ENCODE measurements around the gene APOL5. TPM values are rescaled to one million over a fixed set of nuclear protein-coding genes. Genes with fewer than 3 reads are reported as not detected.

The APOL5 gene
- total and polyA plus RNA-seq, 2 donors (not counting 1 experiment from before 2014, with no cell fraction given) = 0.06 TPM; not detected in 1

DNA sequence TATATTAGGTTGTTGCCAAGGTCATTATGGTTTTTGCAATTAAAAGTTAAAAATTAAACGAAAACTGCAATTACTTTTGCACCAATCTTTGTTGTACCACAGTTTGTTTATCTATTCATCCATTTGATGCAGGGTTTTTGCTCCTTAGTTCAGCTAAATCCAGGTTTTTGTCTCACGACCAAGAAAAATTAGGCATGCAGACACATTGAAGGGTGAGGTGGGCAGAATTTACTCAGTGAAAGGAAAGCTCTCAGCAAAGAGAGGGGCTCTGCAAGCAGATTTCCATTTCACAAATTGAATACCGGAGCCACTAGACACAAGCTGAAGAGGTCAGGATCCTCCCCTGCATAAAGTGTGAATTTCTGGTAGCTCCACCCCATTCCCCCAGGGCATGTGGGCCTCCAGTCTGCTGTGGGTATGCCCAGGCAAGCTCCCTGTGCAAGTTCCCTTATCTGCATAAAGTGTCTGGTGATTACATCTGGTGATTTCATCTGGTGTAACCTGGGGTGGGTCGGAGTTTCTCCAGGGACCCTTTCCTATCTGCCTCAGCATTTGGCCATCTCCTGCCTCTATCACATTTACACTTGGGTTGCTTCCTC, 36.1 kb upstream of the APOL5 start:
- Histone ChIP-seq H3K4me2 (ENCODE audit: extremely low read depth, insufficient read depth, low read length) (no peak overlapping the region), H3K4me1 (ENCODE audit: control insufficient read depth, extremely low read depth, insufficient read depth, low read length) (no peaks in the 10 kb centered on the region), H4K20me1 (ENCODE audit: control insufficient read depth, extremely low read depth, insufficient read depth, low read length) (no peaks in the 10 kb centered on the region), H3K4me3 (replicated peaks in 1 of 4; ENCODE audit: control extremely low read depth in 1 of 4, insufficient read depth in 1 of 4, low read depth in 3 of 4, low read length in 4 of 4) (no peak overlapping the region), H3K79me2 (ENCODE audit: control insufficient read depth, insufficient read depth, low read length) (no peaks in the 10 kb centered on the region), H3K9me3 (ENCODE audit: control insufficient read depth, insufficient read depth, low read depth, low read length) (no peaks in the 10 kb centered on the region), H3K9ac (ENCODE audit: insufficient read depth, low read length) (no peak overlapping the region), H3K36me3 (ENCODE audit: control insufficient read depth, insufficient read depth, low read length) (no peaks in the 10 kb centered on the region), H2AFZ (ENCODE audit: low read length) (no peak overlapping the region), H3K27me3 (ENCODE audit: control insufficient read depth, insufficient read depth, low read length) (no peaks in the 10 kb centered on the region), H3K27ac (ENCODE audit: insufficient read depth, low read length) (no peak overlapping the region)
- DNase-seq (ENCODE audit: low read depth in 2 of 2) = no peak
- TF ChIP-seq, protein P1, sequence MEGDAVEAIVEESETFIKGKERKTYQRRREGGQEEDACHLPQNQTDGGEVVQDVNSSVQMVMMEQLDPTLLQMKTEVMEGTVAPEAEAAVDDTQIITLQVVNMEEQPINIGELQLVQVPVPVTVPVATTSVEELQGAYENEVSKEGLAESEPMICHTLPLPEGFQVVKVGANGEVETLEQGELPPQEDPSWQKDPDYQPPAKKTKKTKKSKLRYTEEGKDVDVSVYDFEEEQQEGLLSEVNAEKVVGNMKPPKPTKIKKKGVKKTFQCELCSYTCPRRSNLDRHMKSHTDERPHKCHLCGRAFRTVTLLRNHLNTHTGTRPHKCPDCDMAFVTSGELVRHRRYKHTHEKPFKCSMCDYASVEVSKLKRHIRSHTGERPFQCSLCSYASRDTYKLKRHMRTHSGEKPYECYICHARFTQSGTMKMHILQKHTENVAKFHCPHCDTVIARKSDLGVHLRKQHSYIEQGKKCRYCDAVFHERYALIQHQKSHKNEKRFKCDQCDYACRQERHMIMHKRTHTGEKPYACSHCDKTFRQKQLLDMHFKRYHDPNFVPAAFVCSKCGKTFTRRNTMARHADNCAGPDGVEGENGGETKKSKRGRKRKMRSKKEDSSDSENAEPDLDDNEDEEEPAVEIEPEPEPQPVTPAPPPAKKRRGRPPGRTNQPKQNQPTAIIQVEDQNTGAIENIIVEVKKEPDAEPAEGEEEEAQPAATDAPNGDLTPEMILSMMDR (conservative IDR thresholded peaks at IDR 0.05 in 1 of 2, IDR thresholded peaks at IDR 0.05 in 1 of 2; ENCODE audit: low read depth in 1 of 2, low read length in 2 of 2) = no peak
- no peak for TF ChIP-seq EZH2 (IDR thresholded peaks at IDR 0.05; ENCODE audit: low read length, missing control alignments)

DNA sequence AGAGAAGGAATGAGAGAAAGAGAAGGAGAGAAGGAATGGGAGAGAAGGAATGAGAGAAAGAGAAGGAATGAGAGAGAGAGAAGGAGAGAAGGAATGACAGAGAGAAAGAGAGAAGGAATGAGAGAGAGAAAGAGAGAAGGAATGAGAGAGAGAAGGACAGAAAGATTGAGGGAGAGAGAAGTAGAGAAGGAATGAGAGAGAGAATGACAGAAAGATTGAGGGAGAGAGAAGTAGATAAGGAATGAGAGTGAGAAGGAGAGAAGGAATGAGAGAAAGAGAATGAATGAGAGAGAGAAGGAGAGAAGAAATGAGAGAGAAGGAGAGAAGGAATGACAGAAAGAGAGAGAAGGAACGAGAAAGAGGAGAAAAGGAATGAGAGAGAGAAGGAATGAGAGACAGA, 34.1 kb upstream of the APOL5 start:
- H3K79me2 ChIP-seq (ENCODE audit: control insufficient read depth, insufficient read depth, low read length) = no peaks in the 10 kb centered on the region
- H3K4me3 ChIP-seq (replicated peaks in 1 of 4; ENCODE audit: control extremely low read depth in 1 of 4, insufficient read depth in 1 of 4, low read depth in 3 of 4, low read length in 4 of 4) = no peak overlapping the region
- no peaks in the 10 kb centered on the region for H4K20me1 ChIP-seq (ENCODE audit: control insufficient read depth, extremely low read depth, insufficient read depth, low read length)
- H3K4me1 ChIP-seq (ENCODE audit: control insufficient read depth, extremely low read depth, insufficient read depth, low read length) = no peaks in the 10 kb centered on the region
- DNase-seq (ENCODE audit: low read depth in 2 of 2) = no peak
- no peak for TF ChIP-seq EZH2 (IDR thresholded peaks at IDR 0.05; ENCODE audit: low read length, missing control alignments)
- TF ChIP-seq, protein P1 (conservative IDR thresholded peaks at IDR 0.05 in 1 of 2, IDR thresholded peaks at IDR 0.05 in 1 of 2; ENCODE audit: low read depth in 1 of 2, low read length in 2 of 2) = no peak
- H3K9me3 ChIP-seq (ENCODE audit: control insufficient read depth, insufficient read depth, low read depth, low read length) = no peaks in the 10 kb centered on the region
- no peak overlapping the region for H3K27ac ChIP-seq (ENCODE audit: insufficient read depth, low read length)
- H2AFZ ChIP-seq (ENCODE audit: low read length) = no peak overlapping the region
- H3K4me2 ChIP-seq (ENCODE audit: extremely low read depth, insufficient read depth, low read length) = no peak overlapping the region
- no peaks in the 10 kb centered on the region for H3K27me3 ChIP-seq (ENCODE audit: control insufficient read depth, insufficient read depth, low read length)
- H3K36me3 ChIP-seq (ENCODE audit: control insufficient read depth, insufficient read depth, low read length) = no peaks in the 10 kb centered on the region
- no peak overlapping the region for H3K9ac ChIP-seq (ENCODE audit: insufficient read depth, low read length)

DNA sequence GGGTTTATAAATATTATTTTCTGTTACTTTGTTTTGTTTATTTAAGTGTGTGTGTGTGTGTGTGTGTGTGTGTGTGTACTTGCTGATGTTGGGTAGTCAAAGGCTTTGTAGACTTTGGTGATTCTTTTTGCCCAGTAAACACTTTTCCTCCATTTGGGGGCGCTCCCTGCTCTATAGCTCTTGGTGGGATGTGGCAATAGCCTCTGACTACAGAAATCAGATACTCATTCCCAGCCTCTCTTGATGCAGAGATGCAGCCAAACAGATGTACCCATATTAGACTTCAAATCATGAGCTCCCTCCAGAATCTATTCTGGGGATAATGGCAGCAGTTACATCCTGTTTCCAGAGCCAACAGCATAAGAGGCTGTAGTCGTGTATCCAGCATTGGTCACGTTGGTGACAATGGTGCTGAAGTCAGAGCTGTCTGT, 33.4 kb upstream of the APOL5 start:
- no peaks in the 10 kb centered on the region for H3K36me3 ChIP-seq (ENCODE audit: control insufficient read depth, insufficient read depth, low read length)
- no peaks in the 10 kb centered on the region for H3K27me3 ChIP-seq (ENCODE audit: control insufficient read depth, insufficient read depth, low read length)
- no peak overlapping the region for H3K4me3 ChIP-seq (replicated peaks in 1 of 4; ENCODE audit: control extremely low read depth in 1 of 4, insufficient read depth in 1 of 4, low read depth in 3 of 4, low read length in 4 of 4)
- H3K79me2 ChIP-seq (ENCODE audit: control insufficient read depth, insufficient read depth, low read length) = no peaks in the 10 kb centered on the region
- no peak overlapping the region for H2AFZ ChIP-seq (ENCODE audit: low read length)
- H4K20me1 ChIP-seq (ENCODE audit: control insufficient read depth, extremely low read depth, insufficient read depth, low read length) = no peaks in the 10 kb centered on the region
- no peak overlapping the region for H3K9ac ChIP-seq (ENCODE audit: insufficient read depth, low read length)
- H3K9me3 ChIP-seq (ENCODE audit: control insufficient read depth, insufficient read depth, low read depth, low read length) = no peaks in the 10 kb centered on the region
- peak; percentile 16 to 81 for DNase-seq (ENCODE audit: low read depth in 2 of 2)
- no peak overlapping the region for H3K27ac ChIP-seq (ENCODE audit: insufficient read depth, low read length)
- no peaks in the 10 kb centered on the region for H3K4me1 ChIP-seq (ENCODE audit: control insufficient read depth, extremely low read depth, insufficient read depth, low read length)
- H3K4me2 ChIP-seq (ENCODE audit: extremely low read depth, insufficient read depth, low read length) = no peak overlapping the region
- TF ChIP-seq, protein P1 (conservative IDR thresholded peaks at IDR 0.05 in 1 of 2, IDR thresholded peaks at IDR 0.05 in 1 of 2; ENCODE audit: low read depth in 1 of 2, low read length in 2 of 2) = peak; percentile 59 to 64
- TF ChIP-seq EZH2 (IDR thresholded peaks at IDR 0.05; ENCODE audit: low read length, missing control alignments) = no peak
